ENCODE results near the gene SLC66A3.

- TF ChIP-seq ZNF626 (tag by site-specific recombination; IDR thresholded peaks at IDR 0.05) (no peak), ZNF549 (tag by site-specific recombination; IDR thresholded peaks at IDR 0.05) (no peak), ZNF23 (tag by site-specific recombination; IDR thresholded peaks at IDR 0.05; ENCODE audit: borderline replicate concordance) (no peak), ZBTB48 (tag by site-specific recombination; IDR thresholded peaks at IDR 0.05) (no peak), ZNF701 (tag by site-specific recombination; IDR thresholded peaks at IDR 0.05) (no peak), ZNF791 (tag by site-specific recombination; IDR thresholded peaks at IDR 0.05) (no peak), ZNF433 (tag by site-specific recombination; IDR thresholded peaks at IDR 0.05; ENCODE audit: low read depth) (no peak), ZNF660 (tag by site-specific recombination; IDR thresholded peaks at IDR 0.05) (no peak), ZNF324 (tag by site-specific recombination; IDR thresholded peaks at IDR 0.05) (no peak)
- TF ChIP-seq, protein P1, sequence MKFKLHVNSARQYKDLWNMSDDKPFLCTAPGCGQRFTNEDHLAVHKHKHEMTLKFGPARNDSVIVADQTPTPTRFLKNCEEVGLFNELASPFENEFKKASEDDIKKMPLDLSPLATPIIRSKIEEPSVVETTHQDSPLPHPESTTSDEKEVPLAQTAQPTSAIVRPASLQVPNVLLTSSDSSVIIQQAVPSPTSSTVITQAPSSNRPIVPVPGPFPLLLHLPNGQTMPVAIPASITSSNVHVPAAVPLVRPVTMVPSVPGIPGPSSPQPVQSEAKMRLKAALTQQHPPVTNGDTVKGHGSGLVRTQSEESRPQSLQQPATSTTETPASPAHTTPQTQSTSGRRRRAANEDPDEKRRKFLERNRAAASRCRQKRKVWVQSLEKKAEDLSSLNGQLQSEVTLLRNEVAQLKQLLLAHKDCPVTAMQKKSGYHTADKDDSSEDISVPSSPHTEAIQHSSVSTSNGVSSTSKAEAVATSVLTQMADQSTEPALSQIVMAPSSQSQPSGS (tag by site-specific recombination; IDR thresholded peaks at IDR 0.05; ENCODE audit: low read depth) = no peak
- TF ChIP-seq, protein P2, sequence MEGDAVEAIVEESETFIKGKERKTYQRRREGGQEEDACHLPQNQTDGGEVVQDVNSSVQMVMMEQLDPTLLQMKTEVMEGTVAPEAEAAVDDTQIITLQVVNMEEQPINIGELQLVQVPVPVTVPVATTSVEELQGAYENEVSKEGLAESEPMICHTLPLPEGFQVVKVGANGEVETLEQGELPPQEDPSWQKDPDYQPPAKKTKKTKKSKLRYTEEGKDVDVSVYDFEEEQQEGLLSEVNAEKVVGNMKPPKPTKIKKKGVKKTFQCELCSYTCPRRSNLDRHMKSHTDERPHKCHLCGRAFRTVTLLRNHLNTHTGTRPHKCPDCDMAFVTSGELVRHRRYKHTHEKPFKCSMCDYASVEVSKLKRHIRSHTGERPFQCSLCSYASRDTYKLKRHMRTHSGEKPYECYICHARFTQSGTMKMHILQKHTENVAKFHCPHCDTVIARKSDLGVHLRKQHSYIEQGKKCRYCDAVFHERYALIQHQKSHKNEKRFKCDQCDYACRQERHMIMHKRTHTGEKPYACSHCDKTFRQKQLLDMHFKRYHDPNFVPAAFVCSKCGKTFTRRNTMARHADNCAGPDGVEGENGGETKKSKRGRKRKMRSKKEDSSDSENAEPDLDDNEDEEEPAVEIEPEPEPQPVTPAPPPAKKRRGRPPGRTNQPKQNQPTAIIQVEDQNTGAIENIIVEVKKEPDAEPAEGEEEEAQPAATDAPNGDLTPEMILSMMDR (tag by site-specific recombination; IDR thresholded peaks at IDR 0.05) = no peak
- TF ChIP-seq, protein P3, sequence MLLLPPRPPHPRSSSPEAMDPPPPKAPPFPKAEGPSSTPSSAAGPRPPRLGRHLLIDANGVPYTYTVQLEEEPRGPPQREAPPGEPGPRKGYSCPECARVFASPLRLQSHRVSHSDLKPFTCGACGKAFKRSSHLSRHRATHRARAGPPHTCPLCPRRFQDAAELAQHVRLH (tag by site-specific recombination; IDR thresholded peaks at IDR 0.05) = no peak
These were observed 20.1 kb downstream of the SLC66A3 start for GRCh38 chr2:11175293-11175795.
